ENCODE data around the gene CCDC30.

DNA sequence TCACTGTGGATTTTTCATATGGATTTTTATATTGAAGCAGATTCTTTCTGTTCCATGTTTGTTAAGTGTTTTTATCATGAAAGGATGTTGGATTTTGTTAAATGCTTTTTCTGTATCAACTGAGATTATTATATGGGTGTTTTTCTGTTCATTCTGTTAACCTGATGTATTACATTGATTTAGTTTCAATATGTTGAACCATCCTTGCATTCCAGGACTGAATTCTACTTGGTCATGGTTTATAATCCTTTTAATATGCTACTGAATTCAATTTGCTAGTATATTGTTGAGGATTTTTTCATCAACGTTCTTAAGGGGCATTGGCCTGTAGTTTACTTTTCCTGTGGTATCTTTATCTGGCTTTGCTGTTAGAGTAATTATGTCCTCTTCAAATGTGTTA, 55.8 kb downstream of the CCDC30 start:
- TF ChIP-seq POLR2A (IDR thresholded peaks at IDR 0.05) (no peak), POLR2AphosphoS5 (IDR thresholded peaks at IDR 0.05) (no peak), CTCF (IDR thresholded peaks at IDR 0.05) (no peak)

Data from upper lobe of left lung (tissue), 4 donors.